GM21447 (cell line): ENCODE data around the gene CLEC11A.

Source experiments
- ATAC-seq: cut with Tn5 transposase; IDR thresholded peaks from one replicate; pipeline ENCODE4 v1.9.1; 2021; ENCODE audit not compliant: unreplicated experiment

Gene CLEC11A

GRCh38 chr19:50703915-50704796 is 19.0 kb upstream of the CLEC11A start:
- no peak for ATAC-seq

DNA sequence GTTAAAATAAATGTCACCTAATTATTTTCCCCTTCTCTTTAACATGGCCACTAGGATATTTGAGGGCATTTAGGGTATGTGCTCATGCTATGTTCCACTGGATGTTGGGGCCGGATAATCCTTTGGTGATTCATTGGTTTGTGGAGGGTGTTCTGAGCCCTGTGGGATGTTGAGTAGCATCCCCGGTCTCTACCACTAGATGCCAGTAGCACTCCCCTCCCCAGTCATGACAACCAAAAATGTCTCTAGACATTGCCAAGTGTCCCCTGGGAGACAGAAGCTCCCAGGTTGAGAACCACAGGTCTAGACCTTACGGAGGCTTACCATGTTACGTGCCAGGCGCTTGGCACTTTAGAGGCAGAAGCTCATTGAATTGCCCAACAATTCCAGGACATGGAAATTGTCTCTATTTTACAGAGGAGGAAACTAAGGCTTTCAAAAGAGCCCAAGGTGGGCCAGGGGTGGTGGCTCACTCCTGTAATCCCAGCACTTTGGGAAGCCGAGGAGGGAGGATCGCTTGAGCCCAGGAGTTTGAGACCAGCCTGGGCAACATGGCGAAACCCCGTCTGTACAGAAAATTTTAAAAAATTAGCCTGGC is 17.6 kb upstream of the CLEC11A start:
- no peak for ATAC-seq

- ATAC-seq, result no peak
Observed at GRCh38 chr19:50706387-50706786, 16.8 kb upstream of the CLEC11A start.

DNA sequence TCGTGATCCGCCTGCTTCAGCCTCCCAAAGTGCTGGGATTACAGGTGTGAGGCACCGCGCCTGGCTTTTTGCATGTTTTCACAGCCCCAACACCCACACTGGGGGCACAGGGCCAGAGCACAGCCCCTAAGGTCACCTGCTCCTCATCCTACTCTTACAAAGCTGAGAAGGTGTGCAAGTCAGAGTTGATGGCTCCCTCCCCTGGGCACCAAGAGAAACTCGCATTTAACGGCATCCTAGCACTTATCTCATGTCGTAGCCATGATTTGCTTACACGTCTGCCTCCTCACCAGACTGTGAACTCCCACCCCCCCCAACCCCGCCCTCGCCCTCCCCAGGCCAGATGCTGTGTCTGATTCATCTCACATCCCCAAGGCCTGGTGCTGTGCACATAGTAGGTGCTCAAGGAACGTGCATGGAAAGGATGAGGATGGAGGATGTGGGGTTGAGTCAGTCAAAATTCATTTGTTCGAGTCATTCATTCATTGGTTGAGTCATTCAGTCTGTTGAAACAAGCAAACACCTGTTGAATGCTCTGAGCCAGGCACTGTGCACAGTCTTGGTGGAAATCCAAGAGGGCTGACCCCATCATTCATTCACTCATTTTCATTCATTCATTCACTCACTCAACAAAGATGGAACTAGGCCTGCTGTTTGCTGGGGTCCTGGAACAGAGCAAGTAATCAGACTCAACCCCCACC is 14.8 kb upstream of the CLEC11A start:
- ATAC-seq, result no peak

DNA sequence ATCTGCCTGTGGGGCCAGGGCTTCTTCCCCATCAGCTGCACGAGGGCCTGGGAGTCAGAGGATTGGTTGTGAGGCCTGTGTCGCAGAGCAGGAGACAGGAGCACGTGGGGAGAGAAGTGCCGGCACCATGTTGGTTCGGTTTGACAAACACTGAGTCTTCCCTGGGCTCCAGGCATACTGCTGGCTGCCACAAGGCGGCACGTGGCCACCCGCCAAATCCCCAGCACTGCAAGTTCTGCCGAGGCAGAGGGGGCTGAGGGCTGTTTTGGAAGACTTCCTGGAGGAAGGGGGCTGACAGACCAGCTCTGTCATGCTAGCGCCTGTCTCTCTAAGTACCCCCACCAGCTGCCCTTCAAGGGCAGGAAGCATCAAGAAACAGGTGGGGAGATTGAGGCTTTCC is 13.1 kb upstream of the CLEC11A start:
- ATAC-seq, result no peak

GRCh38 chr19:50710612-50711011 is 12.6 kb upstream of the CLEC11A start:
- ATAC-seq, result no peak

- no peak for ATAC-seq
Observed at GRCh38 chr19:50711196-50711595, 12.0 kb upstream of the CLEC11A start.

DNA sequence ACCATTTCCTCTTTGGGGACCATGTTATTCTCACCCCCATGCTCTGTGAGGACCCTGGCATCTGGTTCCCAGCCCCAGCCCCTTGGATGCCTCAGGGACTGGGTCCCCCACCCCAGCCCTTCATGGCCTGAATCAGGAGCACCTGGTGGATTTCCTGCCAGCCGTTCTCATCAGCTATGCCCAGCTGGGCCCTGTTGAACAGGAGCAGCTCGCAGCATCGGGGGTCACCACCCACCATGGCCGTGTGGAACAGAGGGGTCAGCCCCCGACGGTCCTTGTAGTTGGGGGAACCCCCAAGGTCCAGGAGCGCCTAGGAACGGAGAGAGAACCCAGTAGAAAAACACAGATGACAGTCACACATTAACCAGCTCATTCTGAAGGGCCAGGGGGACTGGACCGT is 11.4 kb upstream of the CLEC11A start:
- no peak for ATAC-seq

GRCh38 chr19:50712833-50713232 is 10.3 kb upstream of the CLEC11A start:
- ATAC-seq, result no peak

- ATAC-seq, result no peak
Observed at GRCh38 chr19:50713556-50714236, 9.5 kb upstream of the CLEC11A start.

DNA sequence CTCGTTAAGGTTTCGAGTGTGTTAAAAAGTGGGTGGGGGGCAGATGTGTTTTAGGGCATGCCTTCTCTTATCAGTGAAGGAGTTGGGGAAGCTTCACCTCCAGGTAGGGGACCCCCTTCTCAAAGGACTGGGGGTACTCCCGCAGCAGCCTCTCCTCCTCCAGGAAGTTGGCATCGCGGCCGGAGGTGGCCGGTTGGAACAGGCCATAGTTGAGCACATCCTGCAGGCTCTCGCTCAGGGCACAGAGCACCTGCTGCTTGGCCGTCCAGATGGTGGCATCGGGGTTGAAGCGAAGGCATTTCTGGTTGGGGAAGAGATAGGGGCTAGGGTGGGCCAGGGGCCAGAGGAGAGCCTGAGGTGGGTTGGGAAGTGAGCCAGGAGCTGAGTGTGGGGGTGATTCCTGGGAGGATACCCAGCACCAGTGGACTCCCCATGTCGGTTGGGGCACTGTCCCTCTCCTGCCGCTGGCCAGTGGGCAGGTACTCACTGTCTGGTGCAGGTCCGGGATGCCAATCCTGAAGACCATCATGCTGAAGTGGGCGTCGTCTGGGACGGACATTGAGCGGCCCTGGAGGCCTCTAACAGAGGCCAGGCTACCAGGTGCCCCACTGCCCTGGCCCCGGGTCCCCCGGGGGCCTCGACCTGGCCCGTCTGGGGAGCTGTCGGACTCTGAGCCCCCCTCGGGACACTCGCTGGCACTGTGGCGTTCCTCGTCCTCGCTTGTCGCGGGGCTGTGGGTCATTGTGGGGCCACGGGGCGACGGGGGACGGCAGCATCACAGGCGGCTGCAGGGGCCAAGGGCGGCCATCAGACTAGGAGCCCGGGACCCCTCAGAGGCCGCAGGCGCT is 6.8 kb upstream of the CLEC11A start:
- no peak for ATAC-seq

- no peak for ATAC-seq
Observed at GRCh38 chr19:50717026-50717723, 6.0 kb upstream of the CLEC11A start.

DNA sequence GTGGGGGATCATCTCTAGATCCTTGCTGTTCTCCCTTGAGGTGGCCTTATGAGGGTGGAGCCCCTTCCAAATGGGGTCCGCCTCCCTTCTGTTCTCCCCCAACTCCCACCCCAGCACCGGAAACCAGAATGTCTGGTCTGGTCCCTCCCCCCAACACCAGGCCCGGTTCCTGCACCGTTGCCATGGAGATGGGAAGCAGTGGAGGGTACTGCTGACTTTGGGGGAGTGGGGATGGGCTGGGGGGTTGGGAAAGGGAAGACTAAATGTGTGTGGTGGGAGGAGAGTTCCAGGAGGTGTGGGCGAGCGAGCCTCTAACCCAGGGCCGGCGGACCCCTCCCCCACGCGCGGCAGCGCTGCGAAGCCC is 5.3 kb upstream of the CLEC11A start:
- no peak for ATAC-seq

GRCh38 chr19:50718255-50719118 is 4.7 kb upstream of the CLEC11A start:
- no peak for ATAC-seq

- ATAC-seq, result no peak
Observed at GRCh38 chr19:50719119-50719435, 4.1 kb upstream of the CLEC11A start.

DNA sequence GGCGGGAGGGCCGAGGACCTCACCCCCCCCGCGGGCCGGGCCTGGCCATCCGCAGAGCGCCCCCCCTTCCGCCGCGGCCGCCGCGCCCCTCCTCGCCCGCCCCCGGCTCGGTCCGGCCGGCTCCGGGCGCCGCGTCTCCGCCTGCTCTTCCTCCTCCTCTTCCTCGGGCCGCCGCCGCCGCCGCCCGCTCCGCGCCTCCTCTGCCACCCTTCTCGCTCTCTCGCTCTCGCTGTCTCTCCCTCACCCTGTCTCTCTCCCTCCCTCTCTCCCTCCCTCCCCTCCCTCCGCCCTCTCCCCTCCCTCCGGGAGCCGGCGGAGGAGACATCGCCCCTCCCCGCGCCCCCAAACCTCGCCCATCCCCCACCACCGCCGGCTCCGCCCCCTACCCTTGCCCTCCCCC is 3.6 kb upstream of the CLEC11A start, which contains the start of gene SHANK1:
Gene SHANK1, minus strand, starts transcription at position 237 of the 400 bp plus-strand sequence. CDS start 2,883 bp downstream, outside the sequence.
- no peak for ATAC-seq

GRCh38 chr19:50720181-50720920 is 2.8 kb upstream of the CLEC11A start:
- ATAC-seq, result no peak

- no peak for ATAC-seq
Observed at GRCh38 chr19:50720921-50721381, 2.2 kb upstream of the CLEC11A start.
